Measurements from ENCODE around the gene IPP. TPM values are rescaled to one million over a fixed set of nuclear protein-coding genes. Genes with fewer than 3 reads are reported as not detected.
"Not testable (repeated sequence)": the region's sequence is repeated elsewhere in the genome, so short reads cannot be mapped to it uniquely, and the experiment has no call there.

Gene IPP
- total RNA-seq, 3 donors from 2014 or later (not counting 1 experiment from before 2014, with no cell fraction given), result 15.3 to 20.8 (median 19.1) TPM

DNA sequence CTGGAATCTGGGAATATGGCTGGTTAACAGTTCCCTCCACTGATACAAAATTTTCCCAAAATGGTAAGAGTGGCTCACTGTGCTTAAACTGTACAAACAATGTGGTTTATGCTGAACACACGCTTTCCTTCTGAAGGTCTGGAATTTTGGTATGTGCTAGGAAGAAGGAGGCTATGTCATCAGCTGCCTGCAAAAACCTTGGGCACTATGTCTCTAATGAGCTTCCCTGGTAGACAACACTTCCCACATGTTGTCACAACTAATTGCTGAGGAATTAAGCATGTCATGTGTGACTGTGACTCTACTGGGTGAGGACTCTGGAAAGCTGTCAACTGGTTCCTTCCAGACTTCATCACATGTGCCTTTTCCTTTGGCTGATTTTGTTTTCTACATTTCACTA, 29.2 kb downstream of the IPP start:
- Histone ChIP-seq H3K27me3 (ENCODE audit: control insufficient read depth, insufficient read depth, low read length) (no peaks in the 10 kb centered on the region), H3K36me3 (ENCODE audit: control insufficient read depth, insufficient read depth, low read length) (peaks cover 5% of the 10 kb centered on the region), H3K9me3 (ENCODE audit: control insufficient read depth, insufficient read depth, low read length) (no peaks in the 10 kb centered on the region), H3K27ac (ENCODE audit: low read length) (no peak overlapping the region), H3K4me3 (ENCODE audit: low read length) (no peak overlapping the region), H3K4me1 (ENCODE audit: control insufficient read depth, insufficient read depth, low read length) (no peaks in the 10 kb centered on the region)
- WGBS (ENCODE audit: insufficient coverage), result 100% methylated on average over 1 of the region's 1 CpG
- no peak for TF ChIP-seq CTCF (IDR thresholded peaks at IDR 0.05)
- no peaks in the 10 kb centered on the region for H3K4me1 Mint-ChIP-seq
- no peaks in the 10 kb centered on the region for H3K27me3 Mint-ChIP-seq (ENCODE audit: low read depth in 2 of 2)
- no peaks in the 10 kb centered on the region for H3K36me3 Mint-ChIP-seq
- H3K27ac Mint-ChIP-seq, result no peak overlapping the region
- ATAC-seq (no peak), DNase-seq (no peak)
- H3K4me3 Mint-ChIP-seq, result no peak overlapping the region
- no peaks in the 10 kb centered on the region for H3K9me3 Mint-ChIP-seq
- intact Hi-C loops (cut with micrococcal nuclease), result no loop called here

DNA sequence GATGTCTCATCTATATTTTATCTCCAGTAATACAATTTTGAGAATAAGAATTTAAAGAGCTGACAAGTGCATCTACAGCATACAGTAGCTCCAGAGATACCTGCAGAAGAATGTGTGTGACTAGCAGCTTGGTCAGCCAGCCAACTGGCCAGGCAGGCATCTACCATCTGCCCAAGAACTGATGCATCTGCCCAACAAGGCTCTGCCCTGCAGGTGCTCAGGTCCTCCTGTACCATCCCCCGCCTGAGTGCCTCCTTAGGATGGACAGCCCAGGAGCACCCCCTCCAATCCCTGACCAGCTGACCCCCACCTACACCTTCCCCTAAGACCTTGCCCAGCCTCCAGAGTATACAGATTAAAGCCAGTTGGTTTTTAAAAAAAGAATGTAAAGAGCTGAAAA, 32.2 kb downstream of the IPP start:
- Mint-ChIP-seq H3K4me1 (no peaks in the 10 kb centered on the region), H3K27me3 (ENCODE audit: low read depth in 2 of 2) (no peaks in the 10 kb centered on the region), H3K9me3 (no peaks in the 10 kb centered on the region), H3K27ac (no peak overlapping the region), H3K4me3 (no peak overlapping the region), H3K36me3 (no peaks in the 10 kb centered on the region)
- intact Hi-C loops (cut with micrococcal nuclease), result no loop called here
- H3K36me3 ChIP-seq (ENCODE audit: control insufficient read depth, insufficient read depth, low read length), result peaks cover 21% of the 10 kb centered on the region
- H3K4me1 ChIP-seq (ENCODE audit: control insufficient read depth, insufficient read depth, low read length), result no peaks in the 10 kb centered on the region
- no peak overlapping the region for H3K4me3 ChIP-seq (ENCODE audit: low read length)
- no peak overlapping the region for H3K27ac ChIP-seq (ENCODE audit: low read length)
- no peak for ATAC-seq
- no peaks in the 10 kb centered on the region for H3K27me3 ChIP-seq (ENCODE audit: control insufficient read depth, insufficient read depth, low read length)
- no peak for DNase-seq
- WGBS (ENCODE audit: insufficient coverage), result 100% methylated on average over 1 of the region's 1 CpG
- no peak for TF ChIP-seq CTCF (IDR thresholded peaks at IDR 0.05)
- H3K9me3 ChIP-seq (ENCODE audit: control insufficient read depth, insufficient read depth, low read length), result no peaks in the 10 kb centered on the region

- DNase-seq; H3K4me1 Mint-ChIP-seq; intact Hi-C loops (cut with micrococcal nuclease); H3K9me3 Mint-ChIP-seq; H3K27me3 Mint-ChIP-seq (ENCODE audit: low read depth in 2 of 2); H3K27me3 ChIP-seq (ENCODE audit: control insufficient read depth, insufficient read depth, low read length); H3K27ac ChIP-seq (ENCODE audit: low read length); H3K4me1 ChIP-seq (ENCODE audit: control insufficient read depth, insufficient read depth, low read length); ATAC-seq; H3K4me3 ChIP-seq (ENCODE audit: low read length); H3K4me3 Mint-ChIP-seq; H3K9me3 ChIP-seq (ENCODE audit: control insufficient read depth, insufficient read depth, low read length); H3K27ac Mint-ChIP-seq; H3K36me3 Mint-ChIP-seq: not testable (repeated sequence)
- peaks cover 21% of the 10 kb centered on the region for H3K36me3 ChIP-seq (ENCODE audit: control insufficient read depth, insufficient read depth, low read length)
- WGBS (ENCODE audit: insufficient coverage), result 98% methylated on average over 4 of the region's 8 CpGs
These were observed 33.1 kb downstream of the IPP start for GRCh38 chr1:45717386-45717785.

- DNase-seq, result no peak
- Mint-ChIP-seq H3K27ac (no peak overlapping the region), H3K4me3 (no peak overlapping the region), H3K27me3 (ENCODE audit: low read depth in 2 of 2) (no peaks in the 10 kb centered on the region), H3K4me1 (no peaks in the 10 kb centered on the region), H3K9me3 (no peaks in the 10 kb centered on the region), H3K36me3 (peaks cover 4% of the 10 kb centered on the region)
- H3K9me3 ChIP-seq (ENCODE audit: control insufficient read depth, insufficient read depth, low read length), result no peaks in the 10 kb centered on the region
- intact Hi-C loops (cut with micrococcal nuclease), result no loop called here
- WGBS (ENCODE audit: insufficient coverage), result 100% methylated on average over 2 of the region's 3 CpGs
- H3K27me3 ChIP-seq (ENCODE audit: control insufficient read depth, insufficient read depth, low read length), result no peaks in the 10 kb centered on the region
- no peak overlapping the region for H3K4me3 ChIP-seq (ENCODE audit: low read length)
- ATAC-seq, result no peak
- H3K36me3 ChIP-seq (ENCODE audit: control insufficient read depth, insufficient read depth, low read length), result peaks cover 24% of the 10 kb centered on the region
- H3K4me1 ChIP-seq (ENCODE audit: control insufficient read depth, insufficient read depth, low read length), result no peaks in the 10 kb centered on the region
- no peak overlapping the region for H3K27ac ChIP-seq (ENCODE audit: low read length)
- TF ChIP-seq CTCF (IDR thresholded peaks at IDR 0.05), result no peak
These were observed 33.8 kb downstream of the IPP start for GRCh38 chr1:45716700-45717099.
